WTC11 (cell line): ENCODE measurements around the gene CDK11B.

Experiments used
- CREB1 ChIP-seq: sonication (generic); formaldehyde crosslinking; IDR thresholded peaks from 2 replicates; pipeline ENCODE4 v1.8.0; 2023; ENCODE audit warnings: mild to moderate bottlenecking, missing genetic modification reagents
- CTCF ChIP-seq: fragments of 200-600 bp; IDR thresholded peaks from 2 replicates; pipeline ENCODE4 v1.8.0; 2022; ENCODE audit warnings: antibody characterized with exemption
- E2F4 ChIP-seq: sonication (generic); formaldehyde crosslinking; IDR thresholded peaks from 2 replicates; pipeline ENCODE4 v1.8.1; 2022; ENCODE audit warnings: low read depth, mild to moderate bottlenecking, moderate library complexity, missing genetic modification reagents, borderline replicate concordance
- FOXP4 ChIP-seq: sonication (generic); formaldehyde crosslinking; IDR thresholded peaks from 2 replicates; pipeline ENCODE4 v1.8.0; 2022; ENCODE audit warnings: mild to moderate bottlenecking, missing genetic modification reagents
- TEAD4 ChIP-seq: sonication (generic); formaldehyde crosslinking; IDR thresholded peaks from 2 replicates; pipeline ENCODE4 v1.8.0; 2022; ENCODE audit warnings: mild to moderate bottlenecking, missing genetic modification reagents
- ZNF121 ChIP-seq: sonication (generic); formaldehyde crosslinking; IDR thresholded peaks from 2 replicates; pipeline ENCODE4 v1.8.0; 2023; ENCODE audit warnings: missing genetic modification reagents
- ZNF416 ChIP-seq: fragments of 250-450 bp; sonication (Bioruptor Pico); IDR thresholded peaks from 2 replicates; pipeline ENCODE4 v1.9.0; 2021; ENCODE audit warnings: mild to moderate bottlenecking, inconsistent platforms
- TF ChIP-seq, protein P1 (sequence below): fragments of 250-450 bp; sonication (Bioruptor Pico); IDR thresholded peaks from 2 replicates; pipeline ENCODE4 v1.8.0; 2021; ENCODE audit warnings: mild to moderate bottlenecking
- TF ChIP-seq, protein P2 (sequence below): sonication (generic); formaldehyde crosslinking; IDR thresholded peaks from 2 replicates; pipeline ENCODE4 v1.8.0; 2023; ENCODE audit warnings: missing genetic modification reagents, mild to moderate bottlenecking, borderline replicate concordance

- TF ChIP-seq E2F4 (CRISPR knock-in tag) (no peak), TEAD4 (no peak), CTCF (no peak), CREB1 (no peak), ZNF121 (CRISPR knock-in tag) (no peak), FOXP4 (CRISPR knock-in tag) (no peak), ZNF416 (CRISPR knock-in tag) (no peak)
- TF ChIP-seq, protein P1, sequence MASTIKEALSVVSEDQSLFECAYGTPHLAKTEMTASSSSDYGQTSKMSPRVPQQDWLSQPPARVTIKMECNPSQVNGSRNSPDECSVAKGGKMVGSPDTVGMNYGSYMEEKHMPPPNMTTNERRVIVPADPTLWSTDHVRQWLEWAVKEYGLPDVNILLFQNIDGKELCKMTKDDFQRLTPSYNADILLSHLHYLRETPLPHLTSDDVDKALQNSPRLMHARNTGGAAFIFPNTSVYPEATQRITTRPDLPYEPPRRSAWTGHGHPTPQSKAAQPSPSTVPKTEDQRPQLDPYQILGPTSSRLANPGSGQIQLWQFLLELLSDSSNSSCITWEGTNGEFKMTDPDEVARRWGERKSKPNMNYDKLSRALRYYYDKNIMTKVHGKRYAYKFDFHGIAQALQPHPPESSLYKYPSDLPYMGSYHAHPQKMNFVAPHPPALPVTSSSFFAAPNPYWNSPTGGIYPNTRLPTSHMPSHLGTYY (CRISPR knock-in tag): no peak
- TF ChIP-seq, protein P2, sequence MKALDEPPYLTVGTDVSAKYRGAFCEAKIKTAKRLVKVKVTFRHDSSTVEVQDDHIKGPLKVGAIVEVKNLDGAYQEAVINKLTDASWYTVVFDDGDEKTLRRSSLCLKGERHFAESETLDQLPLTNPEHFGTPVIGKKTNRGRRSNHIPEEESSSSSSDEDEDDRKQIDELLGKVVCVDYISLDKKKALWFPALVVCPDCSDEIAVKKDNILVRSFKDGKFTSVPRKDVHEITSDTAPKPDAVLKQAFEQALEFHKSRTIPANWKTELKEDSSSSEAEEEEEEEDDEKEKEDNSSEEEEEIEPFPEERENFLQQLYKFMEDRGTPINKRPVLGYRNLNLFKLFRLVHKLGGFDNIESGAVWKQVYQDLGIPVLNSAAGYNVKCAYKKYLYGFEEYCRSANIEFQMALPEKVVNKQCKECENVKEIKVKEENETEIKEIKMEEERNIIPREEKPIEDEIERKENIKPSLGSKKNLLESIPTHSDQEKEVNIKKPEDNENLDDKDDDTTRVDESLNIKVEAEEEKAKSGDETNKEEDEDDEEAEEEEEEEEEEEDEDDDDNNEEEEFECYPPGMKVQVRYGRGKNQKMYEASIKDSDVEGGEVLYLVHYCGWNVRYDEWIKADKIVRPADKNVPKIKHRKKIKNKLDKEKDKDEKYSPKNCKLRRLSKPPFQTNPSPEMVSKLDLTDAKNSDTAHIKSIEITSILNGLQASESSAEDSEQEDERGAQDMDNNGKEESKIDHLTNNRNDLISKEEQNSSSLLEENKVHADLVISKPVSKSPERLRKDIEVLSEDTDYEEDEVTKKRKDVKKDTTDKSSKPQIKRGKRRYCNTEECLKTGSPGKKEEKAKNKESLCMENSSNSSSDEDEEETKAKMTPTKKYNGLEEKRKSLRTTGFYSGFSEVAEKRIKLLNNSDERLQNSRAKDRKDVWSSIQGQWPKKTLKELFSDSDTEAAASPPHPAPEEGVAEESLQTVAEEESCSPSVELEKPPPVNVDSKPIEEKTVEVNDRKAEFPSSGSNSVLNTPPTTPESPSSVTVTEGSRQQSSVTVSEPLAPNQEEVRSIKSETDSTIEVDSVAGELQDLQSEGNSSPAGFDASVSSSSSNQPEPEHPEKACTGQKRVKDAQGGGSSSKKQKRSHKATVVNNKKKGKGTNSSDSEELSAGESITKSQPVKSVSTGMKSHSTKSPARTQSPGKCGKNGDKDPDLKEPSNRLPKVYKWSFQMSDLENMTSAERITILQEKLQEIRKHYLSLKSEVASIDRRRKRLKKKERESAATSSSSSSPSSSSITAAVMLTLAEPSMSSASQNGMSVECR (CRISPR knock-in tag): no peak
Measured at GRCh38 chr1:1609822-1610485, 48.9 kb downstream of the CDK11B start.
